IMR-90 (cell line): ENCODE data around the gene CD82.

Source experiments
- NFE2L2 ChIP-seq: fragments of 150-350 bp; IDR thresholded peaks from 2 replicates; pipeline ENCODE4 v1.6.1; 2016; ENCODE audit warnings: low read depth, mild to moderate bottlenecking, low read length
- POLR2A ChIP-seq: IDR thresholded peaks from 2 replicates; pipeline ENCODE4 v1.6.1; 2012; ENCODE audit warnings: mild to moderate bottlenecking, low read depth, low read length
- RAD21 ChIP-seq: IDR thresholded peaks from 2 replicates; pipeline ENCODE4 v1.6.1; 2012; ENCODE audit warnings: low read length, improper control_type of control experiment
- TF ChIP-seq, protein P1 (sequence below): conservative IDR thresholded peaks from 2 replicates; pipeline ENCODE4 v1.5.1; 2012; ENCODE audit warnings: mild to moderate bottlenecking, low read depth, low read length, improper control_type of control experiment
- TF ChIP-seq, protein P2 (sequence below): fragments of 150-350 bp; IDR thresholded peaks from 2 replicates; pipeline ENCODE4 v1.6.1; 2016; ENCODE audit warnings: low read depth, mild to moderate bottlenecking, low read length, moderate library complexity, borderline replicate concordance

DNA sequence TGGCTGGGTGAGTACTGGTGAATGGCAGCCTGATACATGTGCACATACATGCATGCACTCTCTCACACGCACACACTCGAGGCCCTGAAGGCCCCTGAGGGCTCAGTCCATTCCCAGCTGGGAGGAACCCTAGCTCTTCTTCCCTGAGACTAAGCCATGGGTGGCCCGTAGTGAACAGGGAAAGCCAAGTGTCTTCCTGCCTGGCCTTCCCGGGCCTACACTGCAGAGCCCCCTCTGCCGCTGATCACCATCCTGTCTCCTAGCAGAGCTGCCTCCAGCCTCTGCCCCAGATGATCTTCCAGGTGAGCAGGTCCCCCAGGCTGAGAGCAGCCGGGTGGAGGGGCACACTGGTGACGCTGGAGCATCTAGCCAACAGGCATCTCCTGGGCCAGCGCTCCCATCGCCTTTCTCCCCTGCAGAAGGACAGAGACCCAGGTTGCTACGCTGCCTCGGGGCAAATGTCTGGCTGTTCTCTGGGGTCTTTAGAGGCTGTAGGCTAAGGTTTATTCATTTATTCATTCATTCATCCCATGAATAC lies 57.3 kb downstream of the CD82 start:
- TF ChIP-seq, protein P1, sequence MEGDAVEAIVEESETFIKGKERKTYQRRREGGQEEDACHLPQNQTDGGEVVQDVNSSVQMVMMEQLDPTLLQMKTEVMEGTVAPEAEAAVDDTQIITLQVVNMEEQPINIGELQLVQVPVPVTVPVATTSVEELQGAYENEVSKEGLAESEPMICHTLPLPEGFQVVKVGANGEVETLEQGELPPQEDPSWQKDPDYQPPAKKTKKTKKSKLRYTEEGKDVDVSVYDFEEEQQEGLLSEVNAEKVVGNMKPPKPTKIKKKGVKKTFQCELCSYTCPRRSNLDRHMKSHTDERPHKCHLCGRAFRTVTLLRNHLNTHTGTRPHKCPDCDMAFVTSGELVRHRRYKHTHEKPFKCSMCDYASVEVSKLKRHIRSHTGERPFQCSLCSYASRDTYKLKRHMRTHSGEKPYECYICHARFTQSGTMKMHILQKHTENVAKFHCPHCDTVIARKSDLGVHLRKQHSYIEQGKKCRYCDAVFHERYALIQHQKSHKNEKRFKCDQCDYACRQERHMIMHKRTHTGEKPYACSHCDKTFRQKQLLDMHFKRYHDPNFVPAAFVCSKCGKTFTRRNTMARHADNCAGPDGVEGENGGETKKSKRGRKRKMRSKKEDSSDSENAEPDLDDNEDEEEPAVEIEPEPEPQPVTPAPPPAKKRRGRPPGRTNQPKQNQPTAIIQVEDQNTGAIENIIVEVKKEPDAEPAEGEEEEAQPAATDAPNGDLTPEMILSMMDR: no peak
- TF ChIP-seq POLR2A (no peak), NFE2L2 (no peak), RAD21 (no peak)
- TF ChIP-seq, protein P2, sequence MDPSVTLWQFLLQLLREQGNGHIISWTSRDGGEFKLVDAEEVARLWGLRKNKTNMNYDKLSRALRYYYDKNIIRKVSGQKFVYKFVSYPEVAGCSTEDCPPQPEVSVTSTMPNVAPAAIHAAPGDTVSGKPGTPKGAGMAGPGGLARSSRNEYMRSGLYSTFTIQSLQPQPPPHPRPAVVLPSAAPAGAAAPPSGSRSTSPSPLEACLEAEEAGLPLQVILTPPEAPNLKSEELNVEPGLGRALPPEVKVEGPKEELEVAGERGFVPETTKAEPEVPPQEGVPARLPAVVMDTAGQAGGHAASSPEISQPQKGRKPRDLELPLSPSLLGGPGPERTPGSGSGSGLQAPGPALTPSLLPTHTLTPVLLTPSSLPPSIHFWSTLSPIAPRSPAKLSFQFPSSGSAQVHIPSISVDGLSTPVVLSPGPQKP: no peak
